Spleen (tissue), 11 donors: ENCODE measurements around the gene GLUD1. TPM values are rescaled to one million over a fixed set of nuclear protein-coding genes. Genes with fewer than 3 reads are reported as not detected.

Experiments used
- DNase-seq: peaks from one replicate; pipeline ENCODE4 v3.0.0-alpha.2; 2020
- H3K27ac ChIP-seq, 8 donors: fragments of 200-600 bp; sonication (generic) in 7 of 8; 1 replicate in 4 of 8; 2 replicates in 4 of 8; pipeline versions ENCODE4 v1.5.0 to v1.8.0; 2016 to 2021; ENCODE audit warnings: inconsistent platforms in 4 of 8, mild to moderate bottlenecking in 4 of 8, moderate library complexity in 1 of 8
- H3K27me3 ChIP-seq, 7 donors: fragments of 200-600 bp; sonication (generic) in 6 of 7; replicated peaks in 1 of 7; 1 replicate in 4 of 7; 2 replicates in 3 of 7; pipeline versions ENCODE4 v1.5.0 to v1.8.0; 2016 to 2021; ENCODE audit warnings: inconsistent platforms in 3 of 7, mild to moderate bottlenecking in 1 of 7
- H3K36me3 ChIP-seq, 6 donors: fragments of 200-600 bp; sonication (generic) in 5 of 6; 1 replicate in 4 of 6; 2 replicates in 2 of 6; pipeline versions ENCODE4 v1.5.0 to v1.8.0; 2016 to 2021; ENCODE audit warnings: inconsistent platforms in 2 of 6
- H3K4me1 ChIP-seq, 6 donors: fragments of 200-600 bp; sonication (generic) in 5 of 6; 1 replicate in 3 of 6; 2 replicates in 3 of 6; pipeline versions ENCODE4 v1.5.0 to v1.8.0; 2016 to 2021; ENCODE audit warnings: inconsistent platforms in 3 of 6
- H3K4me3 ChIP-seq, 8 donors: fragments of 200-600 bp; sonication (generic) in 7 of 8; 1 replicate in 4 of 8; 2 replicates in 4 of 8; pipeline versions ENCODE4 v1.5.0 to v1.8.0; 2016 to 2021; ENCODE audit warnings: inconsistent platforms in 4 of 8, mild to moderate bottlenecking in 4 of 8, moderate library complexity in 2 of 8
- H3K9me3 ChIP-seq, 8 donors: fragments of 200-600 bp; sonication (generic) in 7 of 8; 1 replicate in 4 of 8; 2 replicates in 4 of 8; pipeline versions ENCODE4 v1.5.0 to v1.8.0; 2016 to 2021; ENCODE audit warnings: inconsistent platforms in 4 of 8
- CTCF ChIP-seq, 11 experiments: fragments of 200-600 bp in 7 of 11; fragments of 450-650 bp in 4 of 11; sonication (generic) in 4 of 11; IDR thresholded peaks in 8 of 11; conservative IDR thresholded peaks in 3 of 11; 1 replicate in 7 of 11; 2 replicates in 4 of 11; pipeline versions ENCODE4 v1.4.0 to v1.8.0; 2016 to 2021; ENCODE audit warnings: antibody characterized with exemption in 11 of 11, inconsistent platforms in 4 of 11, mild to moderate bottlenecking in 1 of 11
- POLR2A ChIP-seq, 3 donors: fragments of 450-650 bp; IDR thresholded peaks; one replicate each; pipeline ENCODE4 v1.5.1; 2017; ENCODE audit warnings: antibody characterized with exemption in 3 of 3, mild to moderate bottlenecking in 1 of 3
- POLR2AphosphoS5 ChIP-seq, 3 donors: sonication (generic); formaldehyde crosslinking; IDR thresholded peaks; one replicate each; pipeline ENCODE4 v1.5.1; 2017; ENCODE audit warnings: antibody characterized with exemption in 3 of 3
- WGBS, 5 donors: extraction: QIAGEN DNeasy Blood & Tissue Kit in 3 of 5; methylation state at CpG; one replicate each; pipeline versions ENCODE4 v1.1.5 to v1.1.7; 2013 to 2018; 5-methylcytosine and 5-hydroxymethylcytosine counted together
- intact Hi-C: fragments of 100-400 bp; cut with DNase I; formaldehyde crosslinking; loops from one replicate; pipeline ENCODE4 v1.15.0; 2023; ENCODE audit warnings: low total_unique reads
- polyA plus RNA-seq, 3 donors: library from polyadenylated mRNA; stranded (reverse); fragments of 200-250 nt; gene quantifications; one replicate each; pipeline ENCODE4 v1.2.1, GENCODE V29; 2013
- total RNA-seq, 7 donors: library from RNA; depleted of rRNA in 3 of 7; stranded (reverse); fragments of >200 nt in 3 of 7; fragmentation: NEBNext Ultra II Directional in 4 of 7; extraction: Animal tissue kit (Norgen Biotek cat#: 25700) in 4 of 7; gene quantifications; one replicate each; pipeline versions ENCODE4 v1.1.0 to v1.2.1, GENCODE V29; 2016 to 2021
- donor health status: healthy with polysubstance abuse.
- donor health status: DM: no; HTN: no; CAD: no; lungs with moderate emphysema.
- donor health status: DM: no; HTN: no; CAD: no.
- donor health status: Bipolar disorder and iron deficiency.
- donor health status: healthy.
- donor health status: DM: no; HTN: no; CAD: no.
- donor health status: DM: yes; HTN: yes; CAD: no.

The GLUD1 gene
- total and polyA plus RNA-seq, 10 donors: 41.2 to 130 (median 94.5) TPM

DNA sequence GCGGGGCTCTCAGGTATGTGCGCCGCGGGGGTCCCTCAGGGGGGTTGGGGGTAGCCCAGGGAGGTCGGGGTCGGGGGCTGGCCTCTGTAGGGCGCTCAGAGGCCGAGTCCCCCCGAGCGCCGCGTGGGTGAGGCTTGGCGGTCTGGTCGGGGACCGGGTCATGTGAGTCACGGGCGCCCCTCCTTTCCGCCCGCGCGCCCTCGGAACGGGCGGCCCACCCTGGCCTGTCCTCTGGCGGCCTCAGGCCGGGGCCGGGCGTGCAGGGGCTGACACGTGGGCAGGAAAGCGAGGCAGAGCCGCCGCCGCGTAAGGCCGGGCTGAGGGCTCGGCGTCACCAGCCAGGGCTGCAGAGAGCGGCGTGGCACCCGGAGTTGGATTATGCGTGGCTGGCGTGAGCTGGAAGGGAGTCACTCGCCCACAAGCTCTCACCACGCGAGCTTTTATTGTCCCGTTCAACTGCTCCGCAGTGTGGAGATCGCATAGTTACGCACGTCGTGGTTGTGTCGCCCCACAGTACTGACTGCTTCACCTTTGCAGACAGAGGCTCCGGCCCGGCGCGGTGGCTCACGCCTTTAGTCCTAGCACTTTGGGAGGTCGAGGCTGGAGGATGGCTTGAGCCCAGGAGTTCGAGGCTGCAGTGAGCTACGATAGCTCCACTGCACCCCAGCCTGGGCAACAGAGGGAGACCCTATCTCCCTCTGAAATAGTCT is 748 bp upstream of the GLUD1 start:
- Histone ChIP-seq H3K36me3 (peaks cover 0 to 33% (median 4%) of the 10 kb centered on the region in 6 donors), H3K4me3 (peak overlapping the region; percentile 54 to 88 (median 74)), H3K4me1 (peaks cover 12 to 64% (median 46%) of the 10 kb centered on the region in 6 donors), H3K9me3 (no peaks in the 10 kb centered on the region), H3K27ac (peak overlapping the region; percentile 93 to 99 (median 98)), H3K27me3 (no peaks in the 10 kb centered on the region)
- peak in 1 of 3 donors; percentile 45 for TF ChIP-seq POLR2A (IDR thresholded peaks at IDR 0.05)
- peak in 3 of 11 experiments; percentile 7 to 13 (median 8) for TF ChIP-seq CTCF (IDR thresholded peaks at IDR 0.05 in 8 of 11, conservative IDR thresholded peaks at IDR 0.05 in 3 of 11)
- TF ChIP-seq POLR2AphosphoS5 (IDR thresholded peaks at IDR 0.05): peak; percentile 77 to 90 (median 86)
- intact Hi-C loops: no loop called here
- WGBS, 5 donors: 0 to 1% (median 0%) methylated on average over 28 to 60 of the region's 60 CpGs
- peak; percentile 96 for DNase-seq

GRCh38 chr10:87093632-87094372 is 841 bp downstream of the GLUD1 start:
- Histone ChIP-seq H3K36me3 (peaks cover 0 to 25% (median 3%) of the 10 kb centered on the region in 6 donors), H3K27me3 (no peaks in the 10 kb centered on the region), H3K4me1 (peaks cover 12 to 80% (median 61%) of the 10 kb centered on the region in 6 donors), H3K27ac (peak overlapping the region; percentile 91 to 99 (median 97)), H3K9me3 (no peaks in the 10 kb centered on the region), H3K4me3 (peak overlapping the region; percentile 29 to 88 (median 70))
- peak; percentile 93 for DNase-seq
- no peak for TF ChIP-seq CTCF (IDR thresholded peaks at IDR 0.05 in 8 of 11, conservative IDR thresholded peaks at IDR 0.05 in 3 of 11)
- peak; percentile 1 to 46 (median 29) for TF ChIP-seq POLR2AphosphoS5 (IDR thresholded peaks at IDR 0.05)
- intact Hi-C loops: no loop called here
- 1 to 2% (median 2%) methylated on average over 30 to 39 of the region's 39 CpGs for WGBS, 5 donors

GRCh38 chr10:87092861-87093631 is 1.6 kb downstream of the GLUD1 start:
- H3K27ac ChIP-seq: peak overlapping the region; percentile 1 to 99 (median 97)
- DNase-seq: no peak
- intact Hi-C loops: no loop called here
- H3K4me1 ChIP-seq: peaks cover 12 to 86% (median 62%) of the 10 kb centered on the region in 6 donors
- H3K9me3 ChIP-seq: no peaks in the 10 kb centered on the region
- TF ChIP-seq POLR2A (IDR thresholded peaks at IDR 0.05) (no peak), CTCF (IDR thresholded peaks at IDR 0.05 in 8 of 11, conservative IDR thresholded peaks at IDR 0.05 in 3 of 11) (no peak), POLR2AphosphoS5 (IDR thresholded peaks at IDR 0.05) (no peak)
- H3K27me3 ChIP-seq: no peaks in the 10 kb centered on the region
- 7 to 16% (median 10%) methylated on average over 9 of the region's 9 CpGs for WGBS, 5 donors
- H3K36me3 ChIP-seq: peaks cover 0 to 20% (median 0%) of the 10 kb centered on the region in 6 donors
- H3K4me3 ChIP-seq: peak overlapping the region; percentile 29 to 88 (median 70)
